Gastroesophageal sphincter (tissue), 3 donors: ENCODE measurements around the gene PPP2R3A.

Source experiments
- POLR2A ChIP-seq, 2 donors: fragments of 450-650 bp; IDR thresholded peaks; one replicate each; pipeline ENCODE4 v1.6.1; 2017; ENCODE audit warnings: antibody characterized with exemption in 2 of 2, mild to moderate bottlenecking in 2 of 2, moderate library complexity in 1 of 2
- TF ChIP-seq, protein P1 (sequence below), 4 experiments: fragments of 200-600 bp in 2 of 4; fragments of 450-650 bp in 2 of 4; sonication (generic) in 1 of 4; IDR thresholded peaks; one replicate each; pipeline ENCODE4 v1.5.1; 2017 to 2019; ENCODE audit warnings: antibody characterized with exemption in 4 of 4, mild to moderate bottlenecking in 2 of 4, moderate library complexity in 2 of 4

- TF ChIP-seq, protein P1, sequence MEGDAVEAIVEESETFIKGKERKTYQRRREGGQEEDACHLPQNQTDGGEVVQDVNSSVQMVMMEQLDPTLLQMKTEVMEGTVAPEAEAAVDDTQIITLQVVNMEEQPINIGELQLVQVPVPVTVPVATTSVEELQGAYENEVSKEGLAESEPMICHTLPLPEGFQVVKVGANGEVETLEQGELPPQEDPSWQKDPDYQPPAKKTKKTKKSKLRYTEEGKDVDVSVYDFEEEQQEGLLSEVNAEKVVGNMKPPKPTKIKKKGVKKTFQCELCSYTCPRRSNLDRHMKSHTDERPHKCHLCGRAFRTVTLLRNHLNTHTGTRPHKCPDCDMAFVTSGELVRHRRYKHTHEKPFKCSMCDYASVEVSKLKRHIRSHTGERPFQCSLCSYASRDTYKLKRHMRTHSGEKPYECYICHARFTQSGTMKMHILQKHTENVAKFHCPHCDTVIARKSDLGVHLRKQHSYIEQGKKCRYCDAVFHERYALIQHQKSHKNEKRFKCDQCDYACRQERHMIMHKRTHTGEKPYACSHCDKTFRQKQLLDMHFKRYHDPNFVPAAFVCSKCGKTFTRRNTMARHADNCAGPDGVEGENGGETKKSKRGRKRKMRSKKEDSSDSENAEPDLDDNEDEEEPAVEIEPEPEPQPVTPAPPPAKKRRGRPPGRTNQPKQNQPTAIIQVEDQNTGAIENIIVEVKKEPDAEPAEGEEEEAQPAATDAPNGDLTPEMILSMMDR (IDR thresholded peaks at IDR 0.05), result no peak
- TF ChIP-seq POLR2A (IDR thresholded peaks at IDR 0.05), result no peak
Observed at GRCh38 chr3:135990903-135991302, 25.4 kb downstream of the PPP2R3A start.
